Vagina (tissue), 2 donors: ENCODE results near the gene RANBP10.

Experiments
- POLR2AphosphoS5 ChIP-seq, 2 donors: sonication (generic); formaldehyde crosslinking; IDR thresholded peaks; one replicate each; pipeline ENCODE4 v1.9.0; 2017; ENCODE audit warnings: antibody characterized with exemption in 2 of 2, mild to moderate bottlenecking in 2 of 2, low read depth in 1 of 2; ENCODE audit not compliant: insufficient read depth in 1 of 2
- TF ChIP-seq, protein P1 (sequence below), 3 experiments: fragments of 450-650 bp in 2 of 3; fragments of 200-600 bp in 1 of 3; sonication (generic) in 1 of 3; IDR thresholded peaks; one replicate each; pipeline ENCODE4 v1.5.1; 2017 to 2019; ENCODE audit warnings: antibody characterized with exemption in 3 of 3, mild to moderate bottlenecking in 2 of 3, moderate library complexity in 2 of 3

DNA sequence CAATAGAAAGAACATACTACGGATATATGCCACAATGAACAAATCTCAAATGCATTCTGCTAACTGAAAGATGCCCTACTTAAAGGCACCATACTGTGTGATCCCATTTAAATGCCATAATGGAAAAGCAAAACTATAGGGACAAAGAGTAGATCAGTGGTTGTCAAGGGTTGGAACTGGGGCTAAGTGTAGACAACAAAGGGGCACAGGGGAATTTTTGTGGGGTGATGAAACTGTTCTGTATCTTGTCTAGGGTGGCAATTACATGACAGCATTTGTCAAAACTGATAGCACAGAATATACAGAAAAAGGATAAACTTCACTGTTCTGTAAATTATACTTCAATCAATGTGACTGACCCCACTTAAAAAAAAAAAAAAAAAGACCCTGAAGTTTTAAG, 104.9 kb downstream of the RANBP10 start:
- TF ChIP-seq POLR2AphosphoS5 (IDR thresholded peaks at IDR 0.05; ENCODE audit: insufficient read depth in 1 of 2, low read depth in 1 of 2): no peak
- TF ChIP-seq, protein P1, sequence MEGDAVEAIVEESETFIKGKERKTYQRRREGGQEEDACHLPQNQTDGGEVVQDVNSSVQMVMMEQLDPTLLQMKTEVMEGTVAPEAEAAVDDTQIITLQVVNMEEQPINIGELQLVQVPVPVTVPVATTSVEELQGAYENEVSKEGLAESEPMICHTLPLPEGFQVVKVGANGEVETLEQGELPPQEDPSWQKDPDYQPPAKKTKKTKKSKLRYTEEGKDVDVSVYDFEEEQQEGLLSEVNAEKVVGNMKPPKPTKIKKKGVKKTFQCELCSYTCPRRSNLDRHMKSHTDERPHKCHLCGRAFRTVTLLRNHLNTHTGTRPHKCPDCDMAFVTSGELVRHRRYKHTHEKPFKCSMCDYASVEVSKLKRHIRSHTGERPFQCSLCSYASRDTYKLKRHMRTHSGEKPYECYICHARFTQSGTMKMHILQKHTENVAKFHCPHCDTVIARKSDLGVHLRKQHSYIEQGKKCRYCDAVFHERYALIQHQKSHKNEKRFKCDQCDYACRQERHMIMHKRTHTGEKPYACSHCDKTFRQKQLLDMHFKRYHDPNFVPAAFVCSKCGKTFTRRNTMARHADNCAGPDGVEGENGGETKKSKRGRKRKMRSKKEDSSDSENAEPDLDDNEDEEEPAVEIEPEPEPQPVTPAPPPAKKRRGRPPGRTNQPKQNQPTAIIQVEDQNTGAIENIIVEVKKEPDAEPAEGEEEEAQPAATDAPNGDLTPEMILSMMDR (IDR thresholded peaks at IDR 0.05): no peak
